ENCODE measurements around the gene MAML2.
A peak's percentile ranks its signal among the peaks of the same experiment; 100 is the strongest.
"Not testable (repeated sequence)": the region's sequence is repeated elsewhere in the genome, so short reads cannot be mapped to it uniquely, and the experiment has no call there.

Gene MAML2

DNA sequence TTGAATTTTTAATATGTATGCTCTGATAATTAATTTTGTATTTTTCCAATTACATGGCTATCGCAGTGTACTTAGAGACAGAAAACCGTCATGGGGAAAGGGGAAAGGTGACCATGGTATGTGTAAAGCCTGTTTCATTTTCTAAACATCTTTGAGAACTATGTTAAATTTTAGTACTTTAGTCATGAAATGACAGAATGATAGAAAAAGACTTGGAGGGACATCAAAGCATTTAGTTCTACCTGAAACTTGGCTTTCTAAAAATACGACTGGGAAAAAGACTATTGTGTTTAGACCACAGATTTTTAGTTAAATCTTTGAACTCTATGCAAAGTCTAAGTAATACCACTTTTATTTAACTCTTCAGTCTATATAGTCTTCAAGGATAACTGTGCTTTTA, 54.1 kb downstream of the MAML2 start:
- no peak for DNase-seq

DNA sequence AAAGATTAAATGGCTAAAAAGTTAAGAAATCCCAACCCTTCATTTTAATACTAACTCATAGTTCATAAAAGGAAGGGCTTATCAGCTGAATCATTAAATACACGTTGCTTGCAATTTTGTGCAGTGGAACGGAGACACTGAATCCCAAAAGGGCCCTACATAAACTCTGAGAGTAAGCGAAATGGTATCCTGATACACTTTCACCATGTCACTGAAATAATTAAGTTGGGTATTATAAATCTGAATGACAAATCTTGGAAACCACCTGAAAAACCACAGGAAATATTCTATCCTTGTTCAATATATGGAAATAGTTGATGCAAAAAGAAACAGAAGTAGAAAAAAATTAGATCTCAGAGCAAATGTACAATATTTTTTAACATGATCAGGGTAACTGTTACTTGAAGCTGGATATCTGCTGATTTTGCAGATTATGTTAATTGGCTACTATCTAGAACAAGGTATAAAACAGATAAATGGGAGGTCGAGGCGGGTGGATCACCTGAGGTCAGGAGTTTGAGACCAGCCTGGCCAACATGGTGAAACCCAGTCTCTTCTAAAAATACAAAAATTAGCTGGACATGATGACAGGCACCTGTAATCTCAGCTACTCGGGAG, 55.1 kb downstream of the MAML2 start:
- DNase-seq, result no peak

DNA sequence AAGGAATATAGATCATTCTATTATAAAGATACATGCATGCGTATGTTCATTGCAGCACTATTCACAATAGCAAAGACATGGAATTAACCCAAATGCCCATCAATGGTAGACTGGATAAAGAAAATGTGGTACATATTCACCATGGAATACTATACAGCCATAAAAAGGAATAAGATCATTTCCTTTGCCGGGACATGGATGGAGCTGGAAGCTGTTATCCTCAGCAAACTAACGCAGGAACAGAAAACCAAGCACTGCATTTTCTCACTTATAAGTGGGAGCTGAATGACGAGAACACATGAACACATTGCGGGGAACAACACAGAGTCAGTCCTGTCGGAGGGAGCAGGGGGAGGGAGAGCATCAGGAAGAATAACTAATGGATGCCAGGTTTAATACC, 57.0 kb downstream of the MAML2 start:
- DNase-seq, result not testable (repeated sequence)

DNA sequence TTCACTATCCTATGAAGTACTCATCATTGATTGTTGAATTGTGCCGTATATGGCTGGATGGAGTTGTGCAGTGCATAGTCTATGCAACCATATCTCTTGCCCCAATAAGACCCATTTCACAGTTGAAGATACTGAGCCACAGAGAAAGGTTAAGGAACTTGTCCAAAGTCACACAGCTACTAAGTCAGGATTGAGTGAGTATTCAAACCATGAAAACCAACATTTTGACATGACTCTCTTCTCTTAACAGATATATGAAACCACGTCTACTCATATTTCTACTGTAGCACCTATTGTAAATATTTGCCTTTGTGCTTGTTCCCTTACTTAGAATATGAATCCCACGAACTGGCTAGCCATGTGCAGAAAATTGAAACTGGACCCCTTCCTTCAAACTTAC, 58.1 kb downstream of the MAML2 start:
- no peak for DNase-seq

DNA sequence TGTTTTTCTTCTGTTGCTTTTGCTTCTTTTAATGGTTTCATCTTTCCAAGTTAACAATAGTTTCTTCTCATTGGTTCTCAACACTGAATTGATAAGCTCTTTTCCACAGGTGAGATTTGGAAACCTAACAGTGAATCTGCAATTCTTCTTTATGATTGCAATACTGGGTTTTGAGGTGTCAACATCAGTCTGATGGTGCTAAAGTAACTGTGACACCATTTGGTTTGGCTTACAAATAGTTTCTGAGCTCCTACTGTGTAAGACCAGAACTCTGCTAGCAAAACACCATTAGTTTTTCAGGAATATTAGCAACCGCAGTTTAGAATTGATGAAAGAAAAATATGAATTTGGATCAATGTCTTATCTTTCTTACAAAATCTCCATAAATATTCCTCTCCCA, 58.6 kb downstream of the MAML2 start:
- DNase-seq, result no peak

DNA sequence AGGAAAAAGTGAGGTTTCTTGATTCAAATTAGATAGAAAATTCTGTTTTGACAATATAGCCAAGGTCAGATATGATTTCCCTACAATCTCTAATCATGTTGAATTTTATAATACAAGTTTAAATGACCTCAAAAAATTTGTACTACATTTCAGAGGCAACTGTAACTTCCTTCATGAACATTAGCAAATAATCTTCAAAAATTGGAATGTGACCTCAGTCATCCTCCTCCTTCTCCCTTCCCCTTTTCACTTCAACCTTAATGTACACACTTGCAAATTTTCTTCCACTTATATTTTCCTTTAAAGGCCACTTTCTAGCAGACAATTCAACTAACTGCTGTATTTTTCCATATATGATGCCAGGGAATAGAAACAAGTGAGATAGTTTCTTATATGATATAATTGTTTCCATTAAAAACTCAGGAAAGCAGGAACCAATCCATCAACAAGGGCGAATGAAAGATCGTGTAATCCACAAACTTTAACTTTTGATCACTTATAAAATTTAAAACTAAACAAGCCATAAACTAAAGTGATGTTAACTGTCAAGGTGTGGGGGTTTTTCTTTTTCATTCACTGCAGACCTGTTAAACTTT, 60.3 kb downstream of the MAML2 start:
- DNase-seq, result no peak

DNA sequence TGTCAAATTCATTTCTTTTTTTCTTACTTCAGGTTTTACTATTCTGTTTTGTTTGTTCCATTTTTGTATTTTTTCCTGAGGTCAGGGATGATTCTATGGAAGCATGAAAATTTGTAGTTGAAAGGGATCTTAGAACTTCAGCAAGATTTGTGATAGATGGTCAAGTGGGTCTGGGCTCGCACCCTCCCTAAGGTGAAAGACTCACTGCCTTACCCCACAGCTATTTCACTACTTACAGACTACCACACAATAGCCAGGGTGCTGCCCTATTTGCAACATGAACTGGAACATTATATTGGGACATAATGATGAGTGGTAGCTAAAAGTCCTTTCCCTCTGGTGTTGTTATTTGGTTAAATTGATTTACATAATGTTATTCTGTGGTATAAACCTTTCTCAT, 62.6 kb downstream of the MAML2 start:
- no peak for DNase-seq

DNA sequence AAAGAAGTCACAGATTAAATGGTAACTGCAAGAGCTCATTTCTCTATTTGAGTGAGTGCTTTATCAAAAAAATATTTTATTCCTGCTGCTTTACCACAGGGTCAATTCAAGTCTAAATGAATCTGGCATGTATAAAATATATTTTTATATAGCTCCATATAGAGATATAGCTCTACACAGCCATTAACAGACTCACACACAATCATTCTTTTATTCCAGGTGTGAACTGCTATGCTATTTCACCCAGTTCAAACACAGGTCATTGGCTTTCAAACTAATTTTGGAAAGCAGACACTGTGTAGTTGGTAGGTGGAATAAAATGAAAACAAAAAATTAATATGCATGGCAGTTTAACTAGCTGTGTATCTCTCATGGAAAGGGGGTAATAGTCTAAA, 63.1 kb downstream of the MAML2 start:
- no peak for DNase-seq

DNA sequence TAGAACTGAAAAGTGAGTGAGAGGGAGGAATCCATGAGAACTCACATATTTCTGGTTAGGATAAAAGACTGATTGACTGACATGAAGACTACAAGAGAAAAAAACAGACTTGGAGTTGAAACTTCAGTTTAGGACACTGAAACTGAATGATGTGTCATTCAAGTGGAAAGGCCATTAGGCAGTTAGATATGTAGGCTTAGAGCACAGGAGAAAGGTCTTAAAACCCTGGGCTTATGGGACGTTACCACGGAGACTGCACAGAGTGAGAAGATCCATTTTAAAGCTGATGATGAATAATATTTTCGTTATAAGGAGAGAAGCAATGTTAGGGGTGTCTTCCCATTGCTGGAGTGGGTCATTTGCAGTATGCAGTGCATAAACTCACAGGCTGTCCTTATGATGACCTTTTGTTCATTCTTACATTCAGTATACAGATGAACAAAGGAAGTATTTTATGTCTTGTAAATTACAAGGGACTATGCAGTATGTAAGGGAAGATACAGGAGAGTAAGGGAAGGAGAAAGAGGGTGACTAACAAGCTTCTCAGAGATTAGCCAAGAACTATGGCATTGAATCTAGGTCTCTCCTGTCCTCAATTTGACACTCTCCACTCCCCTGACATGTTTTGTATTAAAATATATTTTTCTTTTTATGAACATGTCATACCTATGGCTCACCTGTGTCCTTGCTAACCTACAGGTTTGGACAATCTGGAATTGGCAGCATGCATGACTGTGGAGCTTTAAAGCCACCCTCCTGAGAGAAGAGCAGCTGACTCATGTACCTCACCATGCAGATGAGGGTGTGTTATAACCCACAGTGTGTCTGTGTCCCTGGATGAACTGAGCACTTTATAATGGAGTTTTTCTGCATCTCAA, 63.7 kb downstream of the MAML2 start:
- no peak for DNase-seq

DNA sequence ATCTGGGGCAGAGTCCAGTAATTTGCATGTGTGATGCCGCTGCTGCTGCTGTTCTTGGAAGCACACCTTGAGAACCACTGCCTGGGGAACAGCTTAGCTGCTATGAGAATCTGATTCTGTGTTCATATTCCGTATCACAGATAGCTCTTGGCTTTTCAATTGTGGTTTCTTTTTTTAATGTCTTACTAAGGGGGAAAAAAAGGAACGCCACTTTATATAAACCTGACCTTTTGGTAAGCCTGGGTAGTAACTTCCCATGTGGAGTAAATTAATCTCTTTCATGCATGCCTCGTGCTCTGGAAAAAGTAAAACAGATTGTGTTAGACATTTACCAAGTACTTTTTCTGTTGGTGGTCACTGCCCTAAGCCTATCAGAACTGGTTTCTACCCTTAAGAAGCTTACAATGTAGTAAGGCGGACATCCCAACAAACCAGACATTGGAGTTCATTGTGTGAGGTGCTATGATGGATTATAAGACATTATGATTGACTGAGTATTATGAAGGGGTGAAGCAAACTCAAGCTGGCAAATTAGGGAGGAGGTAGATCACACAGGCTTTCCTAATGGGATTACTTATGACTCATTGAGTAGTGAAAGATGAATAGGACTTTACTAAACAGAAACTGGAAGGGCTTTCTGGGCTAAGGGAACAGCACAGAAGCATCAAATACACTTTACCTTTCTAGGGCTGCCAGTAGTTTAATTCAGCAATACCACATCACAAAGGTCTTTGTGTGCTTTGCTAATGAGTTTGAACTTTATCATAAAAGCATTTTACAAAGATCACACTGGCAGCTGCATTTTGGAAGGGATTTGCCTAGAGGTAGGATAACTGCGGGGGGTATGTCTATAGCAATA, 64.7 kb downstream of the MAML2 start:
- DNase-seq, result no peak

DNA sequence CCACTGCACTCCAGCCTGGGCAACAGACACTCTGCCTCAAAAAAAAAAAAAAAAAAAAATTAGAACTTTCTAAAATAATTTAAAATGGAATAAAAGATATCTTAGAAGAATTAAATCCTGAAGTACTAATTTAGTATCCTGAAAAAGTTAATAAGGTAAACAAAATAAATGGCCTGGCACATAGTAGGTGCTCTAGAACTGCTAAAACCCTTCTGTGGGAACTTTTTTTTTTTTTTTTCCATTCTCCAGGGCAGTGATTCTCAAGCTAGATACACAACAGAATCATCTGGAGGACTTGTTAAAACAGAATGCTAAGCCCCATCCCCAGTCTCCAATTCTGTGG, 65.3 kb downstream of the MAML2 start:
- no peak for DNase-seq

DNA sequence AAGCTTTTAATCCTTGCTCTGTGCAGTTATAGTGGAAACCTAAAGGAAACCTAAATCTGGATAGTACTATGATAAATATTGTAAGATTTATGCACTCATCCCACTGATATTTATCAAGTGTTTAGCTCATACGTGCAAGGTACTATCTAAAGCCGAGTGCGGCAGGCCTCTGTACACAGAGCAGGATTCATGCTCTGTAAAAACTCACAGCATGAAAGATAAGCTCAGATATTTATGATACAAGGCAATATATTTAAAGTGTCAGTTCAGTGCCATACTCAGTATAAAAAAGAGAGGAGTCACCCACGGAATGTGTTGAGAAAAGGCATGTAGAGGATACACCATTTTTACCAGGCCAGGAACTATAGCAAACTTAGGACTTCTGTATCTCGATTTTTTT, 66.2 kb downstream of the MAML2 start:
- DNase-seq, result no peak

DNA sequence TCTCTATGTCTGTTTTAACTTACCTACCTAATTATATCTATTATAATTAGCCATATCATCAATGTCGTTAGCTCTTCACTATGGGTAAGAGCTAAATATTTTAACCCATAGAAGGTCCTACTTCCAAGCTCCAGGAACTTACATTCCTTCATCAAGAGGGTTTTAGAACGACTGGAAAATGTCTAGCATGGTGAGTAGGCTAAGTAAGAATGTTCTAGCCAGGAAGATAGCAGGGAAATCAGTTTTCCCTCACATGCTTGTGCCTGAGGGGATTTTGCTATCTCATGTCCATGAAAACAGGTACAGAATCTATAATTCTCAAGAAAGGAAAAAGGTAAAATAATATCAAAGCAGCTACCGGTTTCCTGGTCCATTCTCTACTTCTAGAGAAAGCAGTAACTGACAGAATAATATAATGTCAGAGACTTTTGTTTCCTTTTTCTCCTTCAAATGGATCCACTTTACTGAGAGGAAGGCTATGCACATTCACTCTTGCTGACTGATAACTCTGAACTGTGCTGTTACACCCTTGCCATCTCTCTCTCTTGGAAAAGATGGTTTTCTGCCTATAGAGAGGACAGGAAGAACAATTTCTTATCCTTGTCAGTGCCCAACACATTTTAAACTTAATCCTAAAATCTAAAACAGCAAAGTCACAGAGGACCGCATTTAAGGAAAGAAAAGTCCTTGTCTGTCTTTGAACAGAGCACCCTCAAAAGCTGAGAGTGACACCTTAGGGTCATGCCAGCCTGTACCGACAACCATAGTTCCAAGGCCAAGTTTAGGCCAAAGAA, 67.0 kb downstream of the MAML2 start:
- DNase-seq, result no peak

DNA sequence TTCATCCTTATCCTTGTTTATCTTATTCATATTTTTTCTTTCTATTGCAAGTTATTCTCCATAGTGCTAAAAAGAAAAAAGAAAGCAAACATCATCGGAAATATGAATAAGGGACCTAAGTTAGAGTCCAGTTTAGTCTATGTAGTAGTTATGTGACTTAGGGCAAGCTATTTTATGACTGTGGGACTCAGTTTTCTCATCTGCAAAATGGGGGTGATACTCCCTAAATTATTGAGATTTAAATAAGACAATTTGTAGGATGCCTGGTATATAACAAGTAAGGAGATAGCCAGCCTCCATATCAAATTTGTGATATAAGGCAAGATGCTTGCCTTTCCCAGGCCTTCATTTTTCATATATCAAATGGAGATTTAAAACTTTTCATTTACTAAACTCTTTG, 69.5 kb downstream of the MAML2 start:
- no peak for DNase-seq

DNA sequence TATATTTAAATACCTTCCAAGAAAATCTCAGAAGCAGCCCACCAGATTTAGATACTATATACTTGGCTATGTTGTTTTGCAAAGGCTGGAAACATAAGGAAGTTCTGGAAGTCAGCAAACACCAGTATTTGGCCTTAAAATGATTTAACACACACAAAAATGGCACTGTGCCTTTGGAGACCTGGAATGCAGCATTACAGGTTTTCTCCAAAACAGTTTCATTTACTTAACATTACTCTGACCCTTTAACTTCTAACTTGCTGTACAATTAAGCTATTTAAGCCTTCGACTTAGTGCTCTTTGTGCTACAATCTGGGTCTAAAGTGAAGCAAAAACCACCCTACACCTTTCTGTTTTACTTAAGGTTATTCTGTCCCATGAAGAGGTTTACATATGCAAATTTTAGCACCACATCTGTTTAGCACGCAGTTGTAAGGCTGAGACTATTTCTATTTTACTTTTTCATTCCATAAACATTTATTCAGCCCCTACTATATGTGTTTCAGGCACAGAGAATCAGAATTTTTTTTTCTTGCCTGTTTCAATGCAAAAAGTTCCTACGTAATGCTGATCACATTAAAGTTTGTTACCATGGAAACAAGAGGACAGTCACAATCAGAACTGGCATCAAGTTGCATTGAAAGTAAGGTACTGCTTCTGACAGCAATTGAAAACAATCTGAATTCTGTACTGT, 70.3 kb downstream of the MAML2 start:
- no peak for DNase-seq

DNA sequence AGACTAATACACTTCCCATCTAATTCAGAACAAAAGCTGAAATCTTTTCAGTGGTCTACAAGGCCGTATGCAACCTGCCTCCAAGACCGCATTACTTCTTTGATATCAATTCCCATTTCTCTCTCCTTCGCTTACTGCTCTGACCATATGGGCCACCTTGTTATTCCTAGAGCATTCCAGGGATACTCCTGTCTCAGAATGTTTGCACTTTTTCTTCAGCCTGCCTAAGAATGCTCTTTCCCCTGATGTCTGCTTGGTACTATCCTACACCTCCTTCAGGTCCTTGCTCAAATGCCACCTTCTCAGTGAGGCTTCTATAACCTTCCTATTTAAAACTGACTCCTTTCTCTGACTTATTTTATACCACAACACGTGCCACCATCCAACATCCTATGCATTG, 71.2 kb downstream of the MAML2 start:
- no peak for DNase-seq

DNA sequence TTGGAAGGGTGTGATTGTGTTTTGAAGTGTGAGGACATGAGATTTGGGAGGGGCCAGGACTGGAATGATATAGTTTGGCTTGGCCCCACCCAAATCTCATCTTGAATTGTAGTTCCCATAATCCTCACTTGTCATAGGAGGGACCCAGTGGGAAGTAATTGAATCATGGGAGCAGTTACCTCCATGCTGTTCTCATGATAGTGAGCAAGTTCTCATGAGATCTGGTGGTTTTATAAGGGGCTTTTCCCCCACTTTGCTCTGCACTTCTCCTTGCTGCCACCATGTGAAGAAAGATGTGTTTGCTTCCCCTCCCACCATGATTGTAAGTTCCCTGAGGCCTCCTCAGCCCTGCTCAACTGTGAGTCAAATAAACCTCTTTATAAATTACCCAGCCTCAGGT, 71.6 kb downstream of the MAML2 start:
- DNase-seq, result not testable (repeated sequence)

DNA sequence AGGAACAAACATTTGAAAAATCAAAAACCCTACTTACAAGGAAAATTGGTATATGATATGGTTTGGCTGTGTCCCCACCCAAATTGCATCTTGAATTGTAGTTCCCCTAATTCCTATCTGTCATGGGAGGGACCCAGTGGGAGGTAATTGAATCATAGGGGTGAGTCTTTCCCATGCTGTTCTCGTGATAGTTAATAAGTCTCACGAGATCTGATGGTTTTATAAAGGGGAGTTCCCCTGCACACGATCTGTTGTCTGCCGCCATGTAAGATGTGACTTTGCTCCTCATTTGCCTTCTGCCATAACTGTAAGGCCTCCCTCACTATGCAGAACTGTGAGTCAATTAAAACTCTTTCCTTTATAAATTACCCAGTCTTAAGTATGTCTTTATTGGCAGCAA, 74.5 kb downstream of the MAML2 start:
- DNase-seq, result not testable (repeated sequence)

DNA sequence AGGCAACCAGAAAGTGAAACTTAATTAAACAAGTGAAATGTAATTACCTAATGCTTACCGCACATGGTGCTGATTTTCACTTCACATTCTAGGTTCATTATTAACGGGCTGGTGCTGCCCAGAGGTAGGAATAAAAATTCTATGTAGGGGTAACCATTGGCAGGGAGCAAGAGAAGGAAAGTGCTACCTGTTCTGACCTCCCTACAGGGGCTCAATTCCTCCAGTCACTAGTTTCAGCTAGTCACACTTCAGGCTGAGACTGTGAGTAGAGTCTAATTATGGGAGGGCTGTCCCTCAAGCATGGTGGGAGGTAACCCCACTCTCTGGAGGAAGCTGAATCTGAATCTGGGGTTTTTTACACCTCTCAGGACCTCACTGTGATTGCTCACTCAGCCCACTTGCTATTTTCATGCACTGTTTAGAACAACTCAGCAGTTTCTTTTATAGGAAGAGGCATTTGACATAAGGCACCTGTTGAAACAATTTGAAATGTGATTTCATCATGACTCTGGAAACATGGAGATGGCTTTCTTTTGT, 75.4 kb downstream of the MAML2 start:
- DNase-seq, result peak; percentile 21 to 74

DNA sequence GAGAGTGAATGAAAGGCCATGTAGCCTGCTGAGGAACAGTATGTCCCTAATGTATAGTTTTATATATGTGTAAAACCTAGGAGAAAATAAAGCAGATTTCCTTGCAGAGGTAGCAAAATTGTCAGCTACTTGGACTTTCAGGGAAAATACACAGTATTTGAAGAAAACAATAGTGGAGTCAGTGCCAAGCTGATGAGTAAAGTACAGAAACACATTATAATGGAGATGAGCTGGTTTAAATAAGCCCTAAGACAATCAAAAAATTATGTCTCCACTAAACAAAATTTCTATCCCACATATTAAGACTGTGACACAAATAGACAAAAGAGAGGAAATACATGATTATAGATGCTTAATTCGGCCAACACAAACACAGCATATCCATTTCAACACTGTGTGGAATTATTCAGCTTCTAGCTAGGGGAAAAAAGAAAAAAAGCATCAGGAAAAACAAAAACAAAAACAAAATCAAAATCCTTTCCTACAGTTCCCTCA, 75.9 kb downstream of the MAML2 start:
- no peak for DNase-seq

DNA sequence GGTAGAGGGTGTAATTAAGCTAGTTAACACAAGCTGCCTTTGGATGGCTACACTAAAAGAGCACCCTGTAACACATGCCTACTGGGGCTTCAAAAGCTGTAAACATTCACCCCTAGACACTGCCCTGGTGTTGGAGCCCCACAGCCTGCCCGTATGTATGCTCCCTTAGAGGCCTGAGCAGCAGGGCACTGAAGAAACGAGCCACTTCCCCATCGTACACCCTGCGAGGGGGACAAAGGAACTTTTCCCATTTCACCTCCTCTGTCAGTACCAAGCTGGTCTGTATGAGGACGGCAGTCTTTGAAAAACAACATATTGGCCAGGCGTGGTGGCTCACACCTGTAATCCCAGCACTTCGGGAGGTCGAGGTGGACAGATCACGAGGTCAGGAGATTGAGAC, 77.0 kb downstream of the MAML2 start:
- DNase-seq, result no peak

All from stimulated activated CD4-positive, alpha-beta T cell treated with anti-CD3 and anti-CD28 coated beads, Interleukin-4, amount 100 ng/mL, for 4 hours (primary cell).